ENCODE results near the gene CEP290. TPM values are rescaled to one million over a fixed set of nuclear protein-coding genes. Genes with fewer than 3 reads are reported as not detected.

Gene CEP290
- total and polyA plus RNA-seq, 4 donors = 1.0 to 4.7 (median 4.0) TPM

- TF ChIP-seq CTCF (IDR thresholded peaks at IDR 0.05; ENCODE audit: low read depth, low read length, missing input control) = no peak
These were observed 14.3 kb upstream of the CEP290 start (continued) for GRCh38 chr12:88156075-88156654.

- Histone ChIP-seq H3K4me1 (ENCODE audit: control insufficient read depth in 4 of 4, insufficient read depth in 4 of 4, low read length in 3 of 4) (no peaks in the 10 kb centered on the region), H3K27ac (ENCODE audit: low read depth in 1 of 2, low read length in 2 of 2) (no peak overlapping the region), H3K9me3 (ENCODE audit: control insufficient read depth in 4 of 4, low read length in 3 of 4) (no peaks in the 10 kb centered on the region), H3K27me3 (ENCODE audit: control insufficient read depth in 4 of 4, insufficient read depth in 4 of 4, low read length in 3 of 4) (no peaks in the 10 kb centered on the region), H3K4me3 (ENCODE audit: low read depth in 1 of 3, low read length in 3 of 3) (no peak overlapping the region), H3K9ac (ENCODE audit: low read depth in 1 of 2, low read length in 2 of 2) (no peak overlapping the region), H3K36me3 (ENCODE audit: control insufficient read depth in 4 of 4, insufficient read depth in 3 of 4, low read depth in 1 of 4, low read length in 3 of 4) (no peaks in the 10 kb centered on the region)
- TF ChIP-seq CTCF (IDR thresholded peaks at IDR 0.05; ENCODE audit: low read depth, low read length, missing input control) = peak; percentile 25
- peak; percentile 66 for TF ChIP-seq RAD21 (IDR thresholded peaks at IDR 0.05)
- no peak for TF ChIP-seq REST (IDR thresholded peaks at IDR 0.05)
- WGBS = 86% methylated on average over 3 of the region's 3 CpGs
- DNase-seq (ENCODE audit: low spot score) = no peak
These were observed 12.1 kb upstream of the CEP290 start for GRCh38 chr12:88153959-88154358.

GRCh38 chr12:88150063-88150462 is 8.2 kb upstream of the CEP290 start:
- H3K9me3 ChIP-seq (ENCODE audit: control insufficient read depth in 4 of 4, low read length in 3 of 4) = no peaks in the 10 kb centered on the region
- H3K9ac ChIP-seq (ENCODE audit: low read depth in 1 of 2, low read length in 2 of 2) = no peak overlapping the region
- DNase-seq (ENCODE audit: low spot score) = no peak
- peaks cover 0 to 1% (median 0%) of the 10 kb centered on the region in 4 donors for H3K4me1 ChIP-seq (ENCODE audit: control insufficient read depth in 4 of 4, insufficient read depth in 4 of 4, low read length in 3 of 4)
- H3K27ac ChIP-seq (ENCODE audit: low read depth in 1 of 2, low read length in 2 of 2) = no peak overlapping the region
- no peak for TF ChIP-seq TAF1 (conservative IDR thresholded peaks at IDR 0.05)
- TF ChIP-seq MAX (IDR thresholded peaks at IDR 0.05) = no peak
- TF ChIP-seq RAD21 (IDR thresholded peaks at IDR 0.05) = no peak
- TF ChIP-seq NR2F2 (IDR thresholded peaks at IDR 0.05) = no peak
- no peak for TF ChIP-seq CTCF (IDR thresholded peaks at IDR 0.05; ENCODE audit: low read depth, low read length, missing input control)
- TF ChIP-seq SP1 (IDR thresholded peaks at IDR 0.05) = no peak
- no peaks in the 10 kb centered on the region for H3K36me3 ChIP-seq (ENCODE audit: control insufficient read depth in 4 of 4, insufficient read depth in 3 of 4, low read depth in 1 of 4, low read length in 3 of 4)
- H3K4me3 ChIP-seq (ENCODE audit: low read depth in 1 of 3, low read length in 3 of 3) = no peak overlapping the region
- over 99% methylated on average over 2 of the region's 2 CpGs for WGBS
- no peaks in the 10 kb centered on the region for H3K27me3 ChIP-seq (ENCODE audit: control insufficient read depth in 4 of 4, insufficient read depth in 4 of 4, low read length in 3 of 4)
